ENCODE data around the gene MAPK8IP1.

Gene MAPK8IP1

DNA sequence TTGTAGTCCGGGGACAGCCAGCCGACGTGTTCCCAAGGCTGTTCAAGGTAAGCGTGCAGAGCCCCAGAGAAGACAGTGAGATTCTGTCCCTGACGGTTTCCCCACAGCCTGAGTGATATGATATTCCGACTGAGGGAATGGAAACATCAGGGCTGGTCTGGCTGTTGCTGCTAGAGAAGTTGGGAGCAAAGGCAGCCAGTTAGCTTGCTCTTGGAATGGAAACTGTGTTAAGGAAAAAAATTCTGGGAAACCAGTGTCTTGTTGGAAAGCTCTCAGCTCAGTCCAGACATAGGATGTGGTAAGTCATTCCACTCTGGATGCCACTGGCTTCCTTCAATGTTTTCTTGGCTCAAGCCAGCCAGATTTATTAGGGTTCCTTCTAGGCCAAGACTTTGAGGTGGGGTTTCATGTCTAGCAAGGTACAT lies 29.4 kb upstream of the MAPK8IP1 start:
- Histone ChIP-seq H2AK5ac (ENCODE audit: low read length, severe bottlenecking) (peak overlapping the region; percentile 34), H3K4me1 (ENCODE audit: control insufficient read depth, insufficient read depth, low read depth, low read length) (peaks cover 32% of the 10 kb centered on the region), H2BK12ac (ENCODE audit: low read length in 2 of 2) (no peak overlapping the region), H3K79me1 (replicated peaks; ENCODE audit: low read length, poor library complexity, severe bottlenecking) (peaks cover 39% of the 10 kb centered on the region), H3K18ac (ENCODE audit: low read depth in 1 of 2, low read length in 2 of 2) (no peak overlapping the region), H2BK15ac (ENCODE audit: low read depth, poor library complexity, severe bottlenecking) (no peak overlapping the region), H3K4ac (ENCODE audit: low read depth in 1 of 2, low read length in 2 of 2) (no peak overlapping the region), H3K4me3 (ENCODE audit: insufficient read depth in 1 of 2, low read depth in 1 of 2, low read length in 2 of 2) (peak overlapping the region in 1 of 2 experiments; percentile 23), H4K91ac (ENCODE audit: low read length) (no peak overlapping the region), H2BK5ac (ENCODE audit: low read depth, low read length, poor library complexity, severe bottlenecking) (no peak overlapping the region), H3K23ac (ENCODE audit: low read length in 2 of 2) (no peak overlapping the region), H3K36me3 (ENCODE audit: control insufficient read depth in 1 of 2, insufficient read depth in 2 of 2, low read depth in 1 of 2, low read length in 2 of 2) (peaks cover 20 to 22% of the 10 kb centered on the region in 2 experiments), H3K9ac (ENCODE audit: low read length) (peak overlapping the region; percentile 73), H2BK120ac (ENCODE audit: low read depth, low read length) (no peak overlapping the region), H2AFZ (ENCODE audit: low read depth, low read length) (no peak overlapping the region), H3K14ac (ENCODE audit: low read length in 2 of 2) (no peak overlapping the region), H3K4me2 (ENCODE audit: low read length, poor library complexity, severe bottlenecking) (no peak overlapping the region), H3K27ac (ENCODE audit: low read length, poor library complexity, severe bottlenecking) (peak overlapping the region; percentile 45), H3K27me3 (ENCODE audit: control insufficient read depth in 1 of 2, insufficient read depth in 1 of 2, low read length in 2 of 2) (no peaks in the 10 kb centered on the region), H3K9me3 (ENCODE audit: control insufficient read depth, low read length) (no peaks in the 10 kb centered on the region), H4K8ac (ENCODE audit: low read length) (no peak overlapping the region)
- peak; percentile 72 for DNase-seq
- 98% methylated on average over 5 of the region's 6 CpGs for WGBS

DNA sequence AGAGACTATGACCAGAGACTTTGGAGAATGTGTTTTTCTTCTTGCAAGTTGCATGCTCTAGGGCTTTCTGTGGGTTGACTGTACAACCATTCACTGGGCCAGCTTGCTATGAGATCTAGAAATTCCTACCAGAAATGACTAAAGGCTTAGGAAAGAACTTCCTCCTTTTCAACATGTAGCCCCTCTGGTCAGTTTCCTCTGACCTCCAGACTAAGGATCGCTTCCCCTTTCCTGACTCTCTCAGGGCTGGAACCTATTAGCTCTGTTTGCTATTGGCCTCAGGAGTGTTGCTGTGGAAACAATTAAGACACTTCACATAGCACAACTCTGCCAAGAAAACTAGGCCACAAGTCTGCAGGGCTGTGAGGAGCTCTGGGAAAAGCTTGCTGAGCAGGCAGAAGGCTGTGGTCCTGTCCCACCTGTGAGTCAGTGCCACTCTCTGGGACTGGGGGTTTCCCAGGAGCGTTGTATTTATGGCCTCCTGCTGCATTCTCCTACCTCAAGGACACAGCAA lies 27.4 kb upstream of the MAPK8IP1 start:
- Histone ChIP-seq H3K27ac (ENCODE audit: low read length, poor library complexity, severe bottlenecking) (peak overlapping the region; percentile 94), H3K9me3 (ENCODE audit: control insufficient read depth, low read length) (no peaks in the 10 kb centered on the region), H3K18ac (ENCODE audit: low read depth in 1 of 2, low read length in 2 of 2) (no peak overlapping the region), H3K79me1 (replicated peaks; ENCODE audit: low read length, poor library complexity, severe bottlenecking) (peaks cover 30% of the 10 kb centered on the region), H3K9ac (ENCODE audit: low read length) (peak overlapping the region; percentile 86), H3K14ac (ENCODE audit: low read length in 2 of 2) (no peak overlapping the region), H2BK120ac (ENCODE audit: low read depth, low read length) (no peak overlapping the region), H3K27me3 (ENCODE audit: control insufficient read depth in 1 of 2, insufficient read depth in 1 of 2, low read length in 2 of 2) (no peaks in the 10 kb centered on the region), H2BK5ac (ENCODE audit: low read depth, low read length, poor library complexity, severe bottlenecking) (no peak overlapping the region), H3K4me1 (ENCODE audit: control insufficient read depth, insufficient read depth, low read depth, low read length) (peaks cover 32% of the 10 kb centered on the region), H3K36me3 (ENCODE audit: control insufficient read depth in 1 of 2, insufficient read depth in 2 of 2, low read depth in 1 of 2, low read length in 2 of 2) (peaks cover 35 to 42% of the 10 kb centered on the region in 2 experiments), H3K4ac (ENCODE audit: low read depth in 1 of 2, low read length in 2 of 2) (peak overlapping the region in 1 of 2 experiments; percentile 32), H2BK12ac (ENCODE audit: low read length in 2 of 2) (no peak overlapping the region), H2AFZ (ENCODE audit: low read depth, low read length) (no peak overlapping the region), H3K23ac (ENCODE audit: low read length in 2 of 2) (peak overlapping the region in 1 of 2 experiments; percentile 37), H2BK15ac (ENCODE audit: low read depth, poor library complexity, severe bottlenecking) (no peak overlapping the region), H4K8ac (ENCODE audit: low read length) (no peak overlapping the region), H3K4me2 (ENCODE audit: low read length, poor library complexity, severe bottlenecking) (no peak overlapping the region), H3K4me3 (ENCODE audit: insufficient read depth in 1 of 2, low read depth in 1 of 2, low read length in 2 of 2) (peak overlapping the region in 1 of 2 experiments; percentile 20), H4K91ac (ENCODE audit: low read length) (no peak overlapping the region), H2AK5ac (ENCODE audit: low read length, severe bottlenecking) (peak overlapping the region; percentile 97)
- peak; percentile 96 for DNase-seq
- WGBS: 84% methylated on average over 2 of the region's 2 CpGs

DNA sequence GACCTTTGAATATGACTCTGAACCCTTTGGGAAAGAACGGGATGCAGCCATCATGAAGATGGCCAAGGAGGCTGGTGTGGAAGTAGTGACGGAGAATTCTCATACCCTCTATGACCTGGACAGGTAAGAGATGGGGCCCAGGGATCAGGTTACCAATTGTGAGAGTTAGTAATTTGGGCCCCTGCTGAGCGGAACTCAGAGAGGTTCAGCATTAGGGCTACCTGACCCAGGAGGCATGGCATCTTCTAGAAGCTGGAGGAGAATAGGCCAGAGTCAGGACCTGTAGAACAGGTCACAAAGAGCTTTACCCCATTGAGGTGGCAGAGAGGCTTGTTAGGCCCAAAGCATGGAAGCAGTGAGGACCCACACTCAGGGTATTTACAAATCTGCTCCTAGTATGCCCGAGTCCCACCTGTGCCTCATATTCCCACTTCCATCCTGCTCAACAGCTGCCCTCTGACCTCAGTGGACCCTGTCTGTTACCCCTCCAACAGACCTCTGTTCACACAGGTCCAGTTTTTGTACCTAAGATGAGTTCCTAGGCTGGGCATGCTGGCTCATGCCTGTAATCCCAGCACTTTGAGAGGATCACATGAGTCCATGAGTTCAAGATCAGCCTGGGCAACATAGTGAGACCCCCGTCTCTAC lies 26.6 kb upstream of the MAPK8IP1 start:
- 93% methylated on average over 4 of the region's 5 CpGs for WGBS
- H2AFZ ChIP-seq (ENCODE audit: low read depth, low read length): no peak overlapping the region
- H2BK12ac ChIP-seq (ENCODE audit: low read length in 2 of 2): peak overlapping the region; percentile 40 to 75
- H3K4ac ChIP-seq (ENCODE audit: low read depth in 1 of 2, low read length in 2 of 2): peak overlapping the region in 1 of 2 experiments; percentile 32
- H3K18ac ChIP-seq (ENCODE audit: low read depth in 1 of 2, low read length in 2 of 2): peak overlapping the region; percentile 4 to 16
- H3K4me3 ChIP-seq (ENCODE audit: insufficient read depth in 1 of 2, low read depth in 1 of 2, low read length in 2 of 2): peak overlapping the region in 1 of 2 experiments; percentile 43
- H3K27ac ChIP-seq (ENCODE audit: low read length, poor library complexity, severe bottlenecking): peak overlapping the region; percentile 94
- peak overlapping the region; percentile 49 for H2BK15ac ChIP-seq (ENCODE audit: low read depth, poor library complexity, severe bottlenecking)
- no peaks in the 10 kb centered on the region for H3K9me3 ChIP-seq (ENCODE audit: control insufficient read depth, low read length)
- peak overlapping the region; percentile 33 for H4K8ac ChIP-seq (ENCODE audit: low read length)
- peaks cover 32% of the 10 kb centered on the region for H3K4me1 ChIP-seq (ENCODE audit: control insufficient read depth, insufficient read depth, low read depth, low read length)
- no peak overlapping the region for H2BK120ac ChIP-seq (ENCODE audit: low read depth, low read length)
- H2AK5ac ChIP-seq (ENCODE audit: low read length, severe bottlenecking): peak overlapping the region; percentile 97
- H3K14ac ChIP-seq (ENCODE audit: low read length in 2 of 2): no peak overlapping the region
- H3K79me1 ChIP-seq (replicated peaks; ENCODE audit: low read length, poor library complexity, severe bottlenecking): peaks cover 27% of the 10 kb centered on the region
- peak overlapping the region; percentile 86 for H3K9ac ChIP-seq (ENCODE audit: low read length)
- peak overlapping the region; percentile 28 for H4K91ac ChIP-seq (ENCODE audit: low read length)
- no peak for DNase-seq
- H2BK5ac ChIP-seq (ENCODE audit: low read depth, low read length, poor library complexity, severe bottlenecking): no peak overlapping the region
- H3K23ac ChIP-seq (ENCODE audit: low read length in 2 of 2): no peak overlapping the region
- H3K27me3 ChIP-seq (ENCODE audit: control insufficient read depth in 1 of 2, insufficient read depth in 1 of 2, low read length in 2 of 2): no peaks in the 10 kb centered on the region
- H3K36me3 ChIP-seq (ENCODE audit: control insufficient read depth in 1 of 2, insufficient read depth in 2 of 2, low read depth in 1 of 2, low read length in 2 of 2): peaks cover 35 to 50% of the 10 kb centered on the region in 2 experiments
- no peak overlapping the region for H3K4me2 ChIP-seq (ENCODE audit: low read length, poor library complexity, severe bottlenecking)

- no peak overlapping the region for H2BK120ac ChIP-seq (ENCODE audit: low read depth, low read length)
- H4K91ac ChIP-seq (ENCODE audit: low read length): no peak overlapping the region
- H3K4me1 ChIP-seq (ENCODE audit: control insufficient read depth, insufficient read depth, low read depth, low read length): peaks cover 32% of the 10 kb centered on the region
- H2BK12ac ChIP-seq (ENCODE audit: low read length in 2 of 2): peak overlapping the region in 1 of 2 experiments; percentile 19
- no peak overlapping the region for H3K14ac ChIP-seq (ENCODE audit: low read length in 2 of 2)
- H2BK5ac ChIP-seq (ENCODE audit: low read depth, low read length, poor library complexity, severe bottlenecking): no peak overlapping the region
- no peak overlapping the region for H3K23ac ChIP-seq (ENCODE audit: low read length in 2 of 2)
- H3K4me3 ChIP-seq (ENCODE audit: insufficient read depth in 1 of 2, low read depth in 1 of 2, low read length in 2 of 2): peak overlapping the region in 1 of 2 experiments; percentile 47
- H3K4ac ChIP-seq (ENCODE audit: low read depth in 1 of 2, low read length in 2 of 2): no peak overlapping the region
- no peaks in the 10 kb centered on the region for H3K9me3 ChIP-seq (ENCODE audit: control insufficient read depth, low read length)
- H3K36me3 ChIP-seq (ENCODE audit: control insufficient read depth in 1 of 2, insufficient read depth in 2 of 2, low read depth in 1 of 2, low read length in 2 of 2): peaks cover 39 to 58% of the 10 kb centered on the region in 2 experiments
- WGBS: 39% methylated on average over 7 of the region's 12 CpGs
- DNase-seq: peak; percentile 98
- H3K27ac ChIP-seq (ENCODE audit: low read length, poor library complexity, severe bottlenecking): peak overlapping the region; percentile 94
- H3K79me1 ChIP-seq (replicated peaks; ENCODE audit: low read length, poor library complexity, severe bottlenecking): peaks cover 23% of the 10 kb centered on the region
- H3K18ac ChIP-seq (ENCODE audit: low read depth in 1 of 2, low read length in 2 of 2): peak overlapping the region in 1 of 2 experiments; percentile 80
- no peak overlapping the region for H4K8ac ChIP-seq (ENCODE audit: low read length)
- H2AK5ac ChIP-seq (ENCODE audit: low read length, severe bottlenecking): no peak overlapping the region
- H3K4me2 ChIP-seq (ENCODE audit: low read length, poor library complexity, severe bottlenecking): no peak overlapping the region
- no peaks in the 10 kb centered on the region for H3K27me3 ChIP-seq (ENCODE audit: control insufficient read depth in 1 of 2, insufficient read depth in 1 of 2, low read length in 2 of 2)
- no peak overlapping the region for H2AFZ ChIP-seq (ENCODE audit: low read depth, low read length)
- peak overlapping the region; percentile 86 for H3K9ac ChIP-seq (ENCODE audit: low read length)
- H2BK15ac ChIP-seq (ENCODE audit: low read depth, poor library complexity, severe bottlenecking): no peak overlapping the region
Measured at GRCh38 chr11:45859661-45860140, 25.8 kb upstream of the MAPK8IP1 start.
